AG04450 (cell line): Measurements from ENCODE around the gene AP4E1. TPM values are rescaled to one million over a fixed set of nuclear protein-coding genes. Genes with fewer than 3 reads are reported as not detected.
"Not testable (repeated sequence)": the region's sequence is repeated elsewhere in the genome, so short reads cannot be mapped to it uniquely, and the experiment has no call there.

ENCODE experiments used
- CTCF ChIA-PET: fragments of 300-600, 350-600 bp; formaldehyde crosslinking; extraction: SDS; loops from one replicate; lab custom pipeline; 2022; ENCODE audit warnings: antibody characterized with exemption, inconsistent platforms; lab: Charles Lee
- POLR2A ChIA-PET: fragments of 350-600 bp; formaldehyde crosslinking; extraction: SDS; loops from one replicate; lab custom pipeline; 2021; ENCODE audit warnings: antibody characterized with exemption, inconsistent platforms; lab: Yijun Ruan, JAX
- DNase-seq: peaks from one replicate; pipeline ENCODE4 v3.0.0-alpha.2; 2011; ENCODE audit warnings: low read depth, low spot score
- H3K27ac ChIP-seq: one replicate; pipeline ENCODE4 v1.5.1; 2012; ENCODE audit warnings: low read depth, low read length, control low read depth
- H3K27me3 ChIP-seq: one replicate; pipeline ENCODE4 v1.6.0; 2012; ENCODE audit warnings: low read length; ENCODE audit not compliant: control insufficient read depth, insufficient read depth
- H3K4me3 ChIP-seq: 2 replicates; pipeline ENCODE4 v1.5.1; 2011; ENCODE audit warnings: mild to moderate bottlenecking, low read depth, low read length, control low read depth
- H3K9me3 ChIP-seq: 2 replicates; pipeline ENCODE4 v1.5.1; 2012; ENCODE audit warnings: low read length; ENCODE audit not compliant: control insufficient read depth, insufficient read depth
- polyA plus RNA-seq: library from polyadenylated mRNA; depleted of rRNA; stranded (reverse); fragments of >200 nt; gene quantifications from 2 replicates; pipeline ENCODE4 v1.2.3, GENCODE V29; 2011
- TF ChIP-seq, protein P1 (sequence below): IDR thresholded peaks from 2 replicates; pipeline ENCODE4 v1.5.1; 2011; ENCODE audit warnings: low read depth, low read length, control low read depth, inconsistent platforms

AP4E1 gene
- polyA plus RNA-seq, 1 experiment: 4.5 TPM

DNA sequence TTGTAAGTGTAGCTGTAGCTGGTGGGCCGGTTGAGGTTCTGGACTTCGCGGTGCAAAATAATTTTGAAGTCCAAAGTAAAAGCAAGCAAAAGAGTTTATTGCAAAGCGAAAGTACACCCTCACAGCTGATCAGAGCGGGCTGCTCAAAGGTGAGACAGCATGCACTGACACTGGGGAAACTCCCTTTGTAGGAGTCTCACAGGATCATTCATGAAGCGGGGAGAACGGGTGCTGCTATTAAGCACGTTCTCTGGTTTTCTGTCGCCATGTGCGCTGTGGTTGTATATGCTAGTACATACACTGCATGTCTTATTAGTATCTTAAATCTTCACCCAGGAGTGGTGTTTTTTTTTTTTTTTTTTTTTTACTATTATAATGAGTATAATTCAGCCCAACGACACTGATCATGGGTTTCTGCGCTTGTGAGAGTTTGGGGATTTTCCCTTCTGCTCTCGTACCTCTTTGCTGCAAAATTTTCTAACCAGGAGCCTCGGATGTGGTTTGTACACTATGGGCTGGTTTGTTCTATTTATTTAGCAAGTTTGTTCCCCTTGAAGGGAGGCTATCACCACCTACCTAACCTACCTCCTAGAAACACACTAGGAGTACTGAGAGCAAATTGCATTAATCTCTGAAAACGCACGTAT, 1.4 kb upstream of the AP4E1 start:
- H3K4me3 ChIP-seq: peak overlapping the region; percentile 87; the same call in 1 of the 2 replicates
- no peak overlapping the region for H3K27ac ChIP-seq
- no peaks in the 10 kb centered on the region for H3K27me3 ChIP-seq
- TF ChIP-seq, protein P1, sequence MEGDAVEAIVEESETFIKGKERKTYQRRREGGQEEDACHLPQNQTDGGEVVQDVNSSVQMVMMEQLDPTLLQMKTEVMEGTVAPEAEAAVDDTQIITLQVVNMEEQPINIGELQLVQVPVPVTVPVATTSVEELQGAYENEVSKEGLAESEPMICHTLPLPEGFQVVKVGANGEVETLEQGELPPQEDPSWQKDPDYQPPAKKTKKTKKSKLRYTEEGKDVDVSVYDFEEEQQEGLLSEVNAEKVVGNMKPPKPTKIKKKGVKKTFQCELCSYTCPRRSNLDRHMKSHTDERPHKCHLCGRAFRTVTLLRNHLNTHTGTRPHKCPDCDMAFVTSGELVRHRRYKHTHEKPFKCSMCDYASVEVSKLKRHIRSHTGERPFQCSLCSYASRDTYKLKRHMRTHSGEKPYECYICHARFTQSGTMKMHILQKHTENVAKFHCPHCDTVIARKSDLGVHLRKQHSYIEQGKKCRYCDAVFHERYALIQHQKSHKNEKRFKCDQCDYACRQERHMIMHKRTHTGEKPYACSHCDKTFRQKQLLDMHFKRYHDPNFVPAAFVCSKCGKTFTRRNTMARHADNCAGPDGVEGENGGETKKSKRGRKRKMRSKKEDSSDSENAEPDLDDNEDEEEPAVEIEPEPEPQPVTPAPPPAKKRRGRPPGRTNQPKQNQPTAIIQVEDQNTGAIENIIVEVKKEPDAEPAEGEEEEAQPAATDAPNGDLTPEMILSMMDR: no peak
- ChIA-PET CTCF (interaction anchor here (0.9 to 1.3 kb wide), 3 partner anchors 22 to 285 kb away, joined by 3 to 7 read pairs (median 3); no protein-coding TSS in a partner anchor), POLR2A (interaction anchor here (0.6 kb wide), 1 partner anchor 10 kb away, joined by 4 read pairs; no protein-coding TSS in a partner anchor)
- peaks cover 8% of the 10 kb centered on the region; the same call in 1 of the 2 replicates for H3K9me3 ChIP-seq
- no peak for DNase-seq

DNA sequence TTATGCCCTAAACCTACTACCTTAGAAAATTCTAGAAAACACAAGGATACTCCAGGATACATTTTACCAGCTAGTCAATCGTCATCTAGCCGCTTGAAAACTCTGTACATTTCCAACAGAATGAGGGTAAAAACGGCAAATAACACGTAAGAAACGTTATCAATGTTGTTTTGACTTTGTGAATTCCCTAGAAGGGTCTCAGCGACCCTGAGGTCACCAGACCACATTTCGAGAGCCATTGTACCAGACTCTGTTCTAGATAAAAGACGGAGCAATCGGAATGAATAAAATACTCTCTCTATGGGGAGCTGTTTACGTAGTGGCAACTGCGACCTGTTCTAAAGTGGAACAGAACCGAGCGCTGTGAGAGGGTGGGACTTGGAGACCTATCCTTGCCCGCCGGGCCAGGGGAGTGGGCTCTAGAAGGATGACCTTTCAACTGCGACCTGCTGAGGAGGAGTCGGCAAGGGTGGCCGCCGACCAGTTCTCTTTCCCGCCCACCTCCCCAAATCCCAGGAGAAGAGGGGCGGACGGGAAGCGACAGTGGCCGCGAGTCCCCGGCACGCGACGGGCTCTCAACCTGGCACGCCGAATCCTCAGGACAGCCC, 778 bp upstream of the AP4E1 start:
- no peaks in the 10 kb centered on the region for H3K27me3 ChIP-seq
- H3K27ac ChIP-seq: peak overlapping the region; percentile 39
- H3K9me3 ChIP-seq: peaks cover 8% of the 10 kb centered on the region; the same call in 1 of the 2 replicates
- TF ChIP-seq, protein P1: no peak
- H3K4me3 ChIP-seq: peak overlapping the region; percentile 87
- no peak for DNase-seq
- POLR2A ChIA-PET: no interaction called here
- CTCF ChIA-PET: interaction anchor here (0.9 to 1.3 kb wide), 3 partner anchors 22 to 286 kb away, joined by 3 to 7 read pairs (median 3); no protein-coding TSS in a partner anchor

DNA sequence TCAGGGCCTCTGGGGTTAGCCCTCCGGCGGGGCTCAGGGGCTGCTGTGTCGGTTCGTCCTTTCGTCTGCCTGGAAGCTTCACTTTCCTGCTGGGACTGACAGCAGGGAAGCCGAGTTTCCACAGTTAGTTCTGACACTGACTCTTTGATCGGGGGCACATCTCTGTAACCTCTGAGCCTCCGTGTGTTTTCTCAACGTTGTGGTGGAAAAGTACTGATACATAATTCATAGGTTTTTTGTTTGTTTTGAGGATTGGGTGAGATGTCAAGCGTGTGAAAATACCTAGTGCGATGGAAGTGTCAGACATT, 481 bp downstream of the AP4E1 start:
- peaks cover 8% of the 10 kb centered on the region; the same call in 1 of the 2 replicates for H3K9me3 ChIP-seq
- TF ChIP-seq, protein P1: no peak
- H3K27me3 ChIP-seq: no peaks in the 10 kb centered on the region
- H3K4me3 ChIP-seq: peak overlapping the region; percentile 87
- CTCF ChIA-PET: interaction anchor here (0.7 to 2.2 kb wide), 5 partner anchors 10 to 372 kb away, joined by 3 to 8 read pairs (median 4); no protein-coding TSS in a partner anchor
- H3K27ac ChIP-seq: peak overlapping the region; percentile 70
- POLR2A ChIA-PET: interaction anchor here (0.5 to 0.9 kb wide), 2 partner anchors 24 to 234 kb away, joined by 4 to 5 read pairs; no protein-coding TSS in a partner anchor
- DNase-seq: no peak

DNA sequence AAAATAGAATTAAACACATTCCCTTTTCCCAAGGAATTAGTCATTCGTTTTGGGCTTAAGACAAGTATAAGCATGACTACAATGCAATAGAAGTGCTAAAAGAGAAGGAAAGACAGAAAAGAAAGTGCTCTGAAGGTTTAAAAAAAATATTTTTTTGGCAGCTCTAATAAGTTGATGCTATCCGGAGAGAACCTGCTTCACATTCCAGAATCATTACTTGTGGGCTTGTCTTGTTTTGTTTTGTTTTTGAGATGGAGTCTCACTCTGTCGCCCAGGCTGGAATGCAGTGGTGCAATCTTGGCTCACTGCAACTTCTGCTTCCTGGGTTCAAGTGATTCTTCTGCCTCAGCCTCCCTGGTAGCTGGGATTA, 1.9 kb downstream of the AP4E1 start:
- Histone ChIP-seq H3K27ac (peak overlapping the region; percentile 73), H3K4me3 (peak overlapping the region; percentile 1; the same call in 1 of the 2 replicates)
- CTCF ChIA-PET: interaction anchor here (2.2 kb wide), 1 partner anchor 235 kb away, joined by 8 read pairs; no protein-coding TSS in a partner anchor
- DNase-seq: peak; percentile 58
- POLR2A ChIA-PET, H3K9me3 ChIP-seq, H3K27me3 ChIP-seq: not testable (repeated sequence)

DNA sequence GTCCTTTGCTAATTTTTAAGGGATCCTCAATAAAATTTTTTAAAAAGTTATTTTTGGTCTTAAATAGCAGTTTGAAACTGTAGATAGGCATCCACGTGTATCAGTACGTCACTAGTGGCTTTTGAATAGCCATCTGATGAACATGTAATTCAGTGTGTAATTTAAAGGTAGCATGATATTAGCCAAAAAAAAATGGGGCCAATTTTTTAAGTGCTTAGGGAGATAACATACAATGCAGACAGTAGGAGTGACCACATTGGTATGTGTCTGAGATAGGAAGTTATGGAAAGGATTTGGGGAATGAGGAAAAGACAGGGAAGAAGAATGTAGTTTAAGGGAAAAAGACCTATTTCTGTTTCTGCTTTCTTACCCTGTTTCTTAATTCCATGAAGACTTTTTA, 2.5 kb downstream of the AP4E1 start:
- H3K27ac ChIP-seq: peak overlapping the region; percentile 73
- H3K4me3 ChIP-seq: no peak overlapping the region
- H3K9me3 ChIP-seq: peaks cover 8% of the 10 kb centered on the region; the same call in 1 of the 2 replicates
- ChIA-PET POLR2A (no interaction called here), CTCF (no interaction called here)
- no peaks in the 10 kb centered on the region for H3K27me3 ChIP-seq
- no peak for DNase-seq
- TF ChIP-seq, protein P1: no peak
